Measurements from ENCODE around the gene SCTR.
A peak's percentile ranks its signal among the peaks of the same experiment; 100 is the strongest.

Gene SCTR

GRCh38 chr2:119487434-119488244 is 36.6 kb downstream of the SCTR start:
- DNase-seq (ENCODE audit: low spot score), result no peak

GRCh38 chr2:119486886-119487285 is 37.4 kb downstream of the SCTR start:
- no peak for DNase-seq (ENCODE audit: low spot score)

- DNase-seq (ENCODE audit: low spot score), result no peak
Measured at GRCh38 chr2:119486196-119486827, 38.0 kb downstream of the SCTR start.

GRCh38 chr2:119485336-119486110 is 38.8 kb downstream of the SCTR start:
- no peak for DNase-seq (ENCODE audit: low spot score)

GRCh38 chr2:119484834-119485233 is 39.4 kb downstream of the SCTR start:
- no peak for DNase-seq (ENCODE audit: low spot score)

- DNase-seq (ENCODE audit: low spot score), result no peak
Measured at GRCh38 chr2:119483896-119484718, 40.2 kb downstream of the SCTR start.

GRCh38 chr2:119483395-119483753 is 40.9 kb downstream of the SCTR start:
- no peak for DNase-seq (ENCODE audit: low spot score)

GRCh38 chr2:119482481-119483394 is 41.5 kb downstream of the SCTR start:
- DNase-seq (ENCODE audit: low spot score), result no peak

GRCh38 chr2:119481501-119482455 is 42.5 kb downstream of the SCTR start:
- DNase-seq (ENCODE audit: low spot score), result no peak

- DNase-seq (ENCODE audit: low spot score), result no peak
Measured at GRCh38 chr2:119480718-119481142, 43.6 kb downstream of the SCTR start.

- no peak for DNase-seq (ENCODE audit: low spot score)
Measured at GRCh38 chr2:119480184-119480583, 44.1 kb downstream of the SCTR start.

- no peak for DNase-seq (ENCODE audit: low spot score)
Measured at GRCh38 chr2:119478978-119479295, 45.3 kb downstream of the SCTR start.

- no peak for DNase-seq (ENCODE audit: low spot score)
Measured at GRCh38 chr2:119478188-119478977, 45.9 kb downstream of the SCTR start.

- no peak for DNase-seq (ENCODE audit: low spot score)
Measured at GRCh38 chr2:119477113-119477505, 47.2 kb downstream of the SCTR start.

GRCh38 chr2:119476301-119477112 is 47.8 kb downstream of the SCTR start:
- peak; percentile 47 for DNase-seq (ENCODE audit: low spot score)

- no peak for DNase-seq (ENCODE audit: low spot score)
Measured at GRCh38 chr2:119475857-119476244, 48.4 kb downstream of the SCTR start.

- DNase-seq (ENCODE audit: low spot score), result no peak
Measured at GRCh38 chr2:119475225-119475856, 48.9 kb downstream of the SCTR start.

Measured in hematopoietic multipotent progenitor cell treated with erythropoietin and hydrocortisone succinate and interleukin-3 and kit ligand, for 15 days (in vitro differentiated cells).